GM19463 (cell line): ENCODE measurements around the gene PLA2G4F.

Experiments used
- ATAC-seq: cut with Tn5 transposase; IDR thresholded peaks from one replicate; pipeline ENCODE4 v1.9.1; 2021; ENCODE audit warnings: mild to moderate bottlenecking, moderate library complexity; ENCODE audit not compliant: unreplicated experiment

Gene PLA2G4F

GRCh38 chr15:42147431-42147735 is 9.1 kb downstream of the PLA2G4F start:
- ATAC-seq, result no peak

DNA sequence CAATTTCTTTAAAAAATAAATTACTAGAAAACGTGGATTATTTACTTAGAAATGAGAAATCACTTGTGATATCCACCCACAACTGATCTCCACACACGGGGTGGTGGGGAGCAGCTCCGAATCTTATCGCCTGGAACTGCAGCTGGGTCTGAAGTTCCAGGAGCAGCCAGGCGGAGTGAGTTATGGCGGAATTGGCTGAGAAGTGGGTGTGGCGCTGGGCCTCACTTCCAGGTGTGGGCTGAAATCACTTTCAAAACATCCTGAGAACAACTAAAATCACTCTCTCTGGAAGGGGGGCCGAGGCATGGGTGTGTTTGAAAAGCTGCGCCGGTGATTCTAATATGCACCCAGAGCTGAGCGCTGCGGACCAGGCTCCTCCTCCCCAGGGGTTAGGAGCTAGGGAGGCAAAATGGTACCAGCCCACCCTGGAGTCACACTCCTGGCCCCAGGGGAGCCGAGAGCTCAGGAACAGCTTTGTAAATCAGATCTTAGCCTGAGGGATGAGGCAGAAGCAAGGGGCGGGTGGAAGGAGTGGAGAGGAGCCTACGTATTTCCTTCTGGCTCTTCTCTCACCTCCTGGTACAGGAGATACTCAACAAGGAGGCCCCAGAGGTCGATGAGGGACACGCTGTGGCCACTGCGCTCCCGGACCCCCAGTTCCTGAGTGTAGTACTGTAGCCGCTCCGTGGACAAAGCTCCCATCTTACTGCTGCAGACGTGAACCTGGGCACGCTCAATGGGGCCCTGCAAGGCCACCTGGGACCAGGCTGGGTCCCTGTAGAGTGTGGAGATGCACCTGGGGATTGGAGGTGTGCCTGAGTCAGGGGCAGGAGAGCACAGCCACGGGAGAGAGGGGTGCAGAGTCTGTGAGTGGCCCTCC is 9.6 kb downstream of the PLA2G4F start:
- ATAC-seq, result no peak

GRCh38 chr15:42145546-42146455 is 10.6 kb downstream of the PLA2G4F start:
- ATAC-seq, result no peak

GRCh38 chr15:42144841-42145375 is 11.5 kb downstream of the PLA2G4F start:
- no peak for ATAC-seq

- no peak for ATAC-seq
Measured at GRCh38 chr15:42143866-42144625, 12.4 kb downstream of the PLA2G4F start.

DNA sequence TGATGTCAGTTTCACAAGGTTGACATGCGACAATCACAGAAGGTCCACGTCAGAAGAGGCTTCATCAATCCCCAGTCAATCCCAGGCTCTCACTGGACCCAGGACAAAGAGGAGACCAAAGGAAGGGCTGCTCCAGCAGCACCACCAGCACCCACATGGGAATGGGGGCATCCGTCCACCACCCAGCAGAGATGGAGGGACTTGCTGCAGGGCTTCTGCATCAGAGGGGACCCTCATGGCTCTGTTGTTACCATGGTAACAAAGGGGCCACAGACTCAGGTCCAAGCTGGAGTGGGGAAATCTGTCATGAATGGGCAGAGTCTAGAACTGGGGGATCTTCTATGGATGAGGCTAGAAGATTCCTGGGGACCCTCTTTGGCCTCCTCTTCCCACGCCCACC is 13.1 kb downstream of the PLA2G4F start:
- ATAC-seq, result no peak

DNA sequence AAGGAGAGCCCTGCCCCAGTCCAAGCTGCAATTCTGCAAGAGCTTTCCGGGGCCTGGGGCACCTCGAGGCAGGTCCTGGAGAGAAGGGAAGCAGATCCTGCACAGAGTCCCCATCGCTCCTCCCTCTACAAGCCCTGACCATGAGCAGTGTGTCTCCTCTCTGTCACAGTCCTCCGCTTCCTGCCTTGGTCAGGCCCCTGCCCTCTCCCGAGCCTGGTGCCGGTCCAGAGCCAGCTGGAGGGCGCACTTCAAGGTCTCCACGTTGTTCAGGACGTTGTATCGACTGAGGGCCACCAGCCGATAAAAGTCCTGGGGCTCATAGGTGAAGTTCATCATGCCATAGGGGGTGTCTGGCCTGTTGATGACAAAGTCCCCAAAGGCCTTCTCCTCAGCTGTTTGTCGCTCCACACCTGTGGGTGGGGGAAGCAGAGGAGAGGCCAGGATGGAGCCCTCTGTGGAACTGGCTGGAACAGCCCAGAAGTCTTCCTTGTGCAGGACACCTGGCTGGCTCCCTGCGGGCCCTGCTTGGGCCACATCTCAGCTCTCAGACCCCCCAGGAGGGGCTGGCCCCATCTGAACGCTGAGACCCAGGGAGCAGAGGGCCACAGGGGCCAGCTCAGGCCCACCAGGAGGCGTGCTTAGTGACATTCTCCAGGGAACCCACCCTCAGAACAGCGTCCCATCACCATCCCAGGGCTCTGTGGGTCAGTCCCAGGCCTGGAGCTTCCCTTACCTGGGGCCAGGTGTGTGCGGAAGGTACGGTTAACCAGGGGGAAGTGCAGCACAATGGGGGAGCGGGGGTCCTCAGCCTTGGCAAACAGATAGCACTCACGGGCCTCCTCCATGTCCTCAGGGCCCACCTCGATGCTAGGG is 14.4 kb downstream of the PLA2G4F start:
- no peak for ATAC-seq

GRCh38 chr15:42141246-42141645 is 15.2 kb downstream of the PLA2G4F start:
- ATAC-seq, result no peak

- ATAC-seq, result no peak
Measured at GRCh38 chr15:42140383-42141070, 15.9 kb downstream of the PLA2G4F start.

GRCh38 chr15:42139596-42139995 is 16.8 kb downstream of the PLA2G4F start:
- no peak for ATAC-seq

GRCh38 chr15:42138968-42139386 is 17.5 kb downstream of the PLA2G4F start:
- ATAC-seq, result no peak

GRCh38 chr15:42138411-42138810 is 18.0 kb downstream of the PLA2G4F start:
- ATAC-seq, result no peak

DNA sequence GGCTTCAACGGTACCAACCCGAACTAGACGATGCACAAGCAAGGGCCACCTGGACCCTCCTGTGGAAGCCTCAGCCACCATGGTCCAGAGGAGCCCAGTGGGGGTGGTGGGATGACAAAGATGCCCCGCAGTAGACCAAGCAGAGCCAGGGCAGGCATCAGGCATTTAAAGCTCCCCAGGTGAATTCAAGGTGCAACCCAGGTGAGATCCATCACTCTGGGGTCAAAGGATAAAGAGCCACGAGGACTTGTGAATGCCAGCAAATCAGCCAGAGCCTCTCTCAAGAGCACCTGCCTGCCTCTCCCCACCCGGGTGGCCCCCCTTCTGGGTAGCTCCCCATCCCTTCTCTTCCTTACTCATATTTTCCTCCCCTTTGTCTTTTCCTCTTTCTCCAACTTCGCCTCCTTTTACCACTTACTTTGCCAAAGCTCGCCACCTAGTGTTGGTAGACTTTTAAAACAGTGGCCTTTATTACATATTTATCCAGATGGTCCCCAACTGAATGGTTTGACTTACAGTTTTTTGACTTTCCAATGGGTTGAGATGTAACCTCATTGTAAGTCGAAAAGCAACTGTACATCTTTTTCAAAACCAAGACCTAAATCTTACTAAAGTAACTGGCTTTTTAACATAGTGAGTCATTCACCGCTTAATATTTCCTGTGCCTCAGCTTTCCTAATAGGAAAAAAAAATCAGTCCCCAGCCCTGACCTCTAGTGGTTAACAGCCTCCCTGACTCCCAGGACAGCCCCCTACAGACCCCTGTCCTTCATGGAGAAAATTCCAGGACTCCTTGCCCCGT is 18.8 kb downstream of the PLA2G4F start:
- ATAC-seq, result no peak

GRCh38 chr15:42136513-42136912 is 19.9 kb downstream of the PLA2G4F start:
- ATAC-seq, result no peak

GRCh38 chr15:42135351-42135750 is 21.1 kb downstream of the PLA2G4F start:
- ATAC-seq, result no peak

GRCh38 chr15:42134617-42135245 is 21.7 kb downstream of the PLA2G4F start:
- no peak for ATAC-seq

- no peak for ATAC-seq
Measured at GRCh38 chr15:42133886-42134502, 22.4 kb downstream of the PLA2G4F start.

DNA sequence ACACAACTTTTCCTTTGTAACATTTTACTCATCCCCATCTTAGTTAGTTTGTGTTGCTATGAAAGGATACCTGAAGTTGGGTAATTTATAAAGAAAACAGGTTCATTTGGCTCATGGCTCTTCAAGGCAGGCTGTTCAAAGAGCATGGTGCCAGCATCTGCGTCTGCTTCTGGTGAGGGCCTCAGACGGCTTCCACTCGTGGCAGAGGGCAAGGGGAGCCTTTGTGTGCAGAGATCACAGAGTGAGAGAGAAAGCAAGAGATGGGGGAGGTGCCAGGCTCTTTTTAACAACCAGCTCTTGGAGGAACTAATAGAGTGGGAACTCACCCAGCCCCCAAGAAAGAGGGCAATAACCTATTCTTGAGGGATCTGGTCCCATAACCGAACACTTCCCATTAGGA is 23.1 kb downstream of the PLA2G4F start:
- no peak for ATAC-seq
